SU-DHL-6 (cell line): ENCODE results near the gene GRM8.

Experiments used
- H2AFZ ChIP-seq: fragments of 200-600 bp; sonication (generic); 2 replicates; pipeline ENCODE4 v1.6.1; 2014; ENCODE audit warnings: low read depth, mild to moderate bottlenecking, moderate library complexity, mixed read lengths, antibody characterized with exemption, low read length; ENCODE audit not compliant: severe bottlenecking
- H3F3A ChIP-seq: fragments of 200-600 bp; shearing (Covaris generic); 2 replicates; pipeline ENCODE4 v1.6.0; 2016; ENCODE audit warnings: antibody characterized with exemption, mild to moderate bottlenecking; ENCODE audit not compliant: insufficient read depth
- H3K27ac ChIP-seq: fragments of 200-600 bp; sonication (generic); 2 replicates; pipeline ENCODE4 v1.5.1; 2016; ENCODE audit warnings: low read depth, mild to moderate bottlenecking, low read length, moderate library complexity, mixed read lengths
- H3K27me3 ChIP-seq: fragments of 200-600 bp; sonication (generic), shearing (Covaris generic); 2 replicates; pipeline ENCODE4 v1.6.0; 2014; ENCODE audit warnings: mild to moderate bottlenecking, low read length
- H3K36me3 ChIP-seq: fragments of 200-600 bp; sonication (generic); 2 replicates; pipeline ENCODE4 v1.6.1; 2014; ENCODE audit warnings: mild to moderate bottlenecking, low read length, mixed read lengths
- H3K4me2 ChIP-seq: fragments of 300-600, 200-600 bp; shearing (Covaris generic), sonication (generic); 2 replicates; pipeline ENCODE4 v1.6.0; 2014; ENCODE audit warnings: low read length, low read depth, mild to moderate bottlenecking; ENCODE audit not compliant: poor library complexity, severe bottlenecking
- H3K4me3 ChIP-seq: fragments of 200-600 bp; sonication (generic); 2 replicates; pipeline ENCODE4 v1.5.1; 2014; ENCODE audit warnings: antibody characterized with exemption, low read length, mild to moderate bottlenecking, mixed read lengths; ENCODE audit not compliant: insufficient read depth, poor library complexity, severe bottlenecking
- H3K79me2 ChIP-seq: fragments of 200-600 bp; sonication (generic); 2 replicates; pipeline ENCODE4 v1.6.1; 2014; ENCODE audit warnings: mild to moderate bottlenecking, low read length, moderate library complexity; ENCODE audit not compliant: insufficient read depth
- H3K9ac ChIP-seq: fragments of 200-600 bp; sonication (generic); 2 replicates; pipeline ENCODE4 v1.7.0; 2014; ENCODE audit warnings: mild to moderate bottlenecking, low read length
- H3K9me2 ChIP-seq: fragments of 200-600 bp; sonication (generic); replicated peaks from 2 replicates; pipeline ENCODE4 v1.6.1; 2014; ENCODE audit warnings: low read length; ENCODE audit not compliant: insufficient read depth
- H3K9me3 ChIP-seq: fragments of 200-600 bp; sonication (generic); 2 replicates; pipeline ENCODE4 v1.6.1; 2014; ENCODE audit warnings: low read length, mixed read lengths; ENCODE audit not compliant: insufficient read depth
- H4K20me1 ChIP-seq: fragments of 200-600 bp; sonication (generic); 2 replicates; pipeline ENCODE4 v1.6.1; 2014; ENCODE audit warnings: low read depth, mild to moderate bottlenecking, antibody characterized with exemption, low read length, moderate library complexity, mixed read lengths
- CTCF ChIP-seq: fragments of 200-600 bp; sonication (generic); IDR thresholded peaks from one replicate; pipeline ENCODE4 v1.5.1; 2017; ENCODE audit warnings: antibody characterized with exemption, mild to moderate bottlenecking, low read length, moderate library complexity; ENCODE audit not compliant: insufficient read depth, poor library complexity, severe bottlenecking
- EZH2phosphoT487 ChIP-seq: fragments of 200-600 bp; sonication (generic), shearing (Covaris generic); conservative IDR thresholded peaks from 2 replicates; pipeline ENCODE4 v1.6.1; 2018; ENCODE audit warnings: mild to moderate bottlenecking, antibody characterized with exemption, low read length, moderate library complexity, mixed read lengths

The GRM8 gene

DNA sequence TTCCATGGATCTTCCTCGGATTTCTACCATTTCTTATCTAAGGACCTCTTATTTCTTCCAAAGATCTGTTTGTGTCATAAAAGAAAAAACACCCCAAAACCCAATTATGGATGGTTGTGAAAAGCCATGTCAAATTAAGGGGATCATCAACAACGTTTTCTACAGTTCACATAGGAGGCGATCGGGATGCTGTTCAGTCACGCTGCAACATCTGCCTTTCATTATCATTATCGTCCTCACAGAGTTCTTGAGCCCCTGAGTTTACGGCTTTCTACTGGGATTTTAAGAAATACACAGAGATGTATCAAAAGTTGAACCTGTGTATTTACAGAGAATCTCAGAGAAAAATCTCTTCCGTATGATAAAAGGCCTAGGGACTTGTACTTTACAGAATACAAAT is 101.4 kb downstream of the GRM8 start:
- Histone ChIP-seq H3K79me2 (no peaks in the 10 kb centered on the region), H3F3A (no peaks in the 10 kb centered on the region), H3K9ac (no peak overlapping the region), H3K9me3 (no peaks in the 10 kb centered on the region), H2AFZ (no peak overlapping the region), H3K27ac (no peak overlapping the region), H3K36me3 (no peaks in the 10 kb centered on the region), H4K20me1 (no peaks in the 10 kb centered on the region), H3K27me3 (no peaks in the 10 kb centered on the region), H3K9me2 (no peaks in the 10 kb centered on the region), H3K4me3 (no peak overlapping the region), H3K4me2 (no peak overlapping the region)
- TF ChIP-seq EZH2phosphoT487, result no peak
- TF ChIP-seq CTCF, result no peak

DNA sequence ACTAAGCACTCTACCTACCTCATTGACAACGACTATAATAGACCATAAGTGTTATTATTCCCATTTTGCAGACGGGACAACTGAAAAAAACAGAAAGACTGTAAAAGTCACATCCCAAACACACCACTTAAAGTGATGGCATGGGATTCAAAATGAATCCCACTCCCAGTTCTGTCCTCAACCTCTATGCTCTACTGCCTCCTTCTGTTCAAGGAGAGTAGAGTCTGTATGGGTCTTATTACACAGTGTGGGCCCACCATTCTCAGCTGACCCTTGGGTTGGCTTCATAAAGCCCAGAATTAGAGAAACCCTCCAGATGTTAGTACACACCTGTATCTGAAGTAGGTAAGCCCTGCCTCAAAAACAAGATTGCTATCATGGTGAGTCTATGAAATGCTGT is 102.2 kb downstream of the GRM8 start:
- Histone ChIP-seq H3K27me3 (no peaks in the 10 kb centered on the region), H4K20me1 (no peaks in the 10 kb centered on the region), H3K4me3 (no peak overlapping the region), H3F3A (no peaks in the 10 kb centered on the region), H3K27ac (no peak overlapping the region), H3K79me2 (no peaks in the 10 kb centered on the region), H3K36me3 (no peaks in the 10 kb centered on the region), H3K9ac (no peak overlapping the region), H3K9me3 (no peaks in the 10 kb centered on the region), H3K4me2 (no peak overlapping the region), H2AFZ (no peak overlapping the region), H3K9me2 (no peaks in the 10 kb centered on the region)
- no peak for TF ChIP-seq EZH2phosphoT487
- TF ChIP-seq CTCF, result no peak

GRCh38 chr7:127146746-127147536 is 105.8 kb downstream of the GRM8 start:
- no peaks in the 10 kb centered on the region for H3K79me2 ChIP-seq
- H3K9ac ChIP-seq, result no peak overlapping the region
- H3K27ac ChIP-seq, result no peak overlapping the region
- H3K4me2 ChIP-seq, result no peak overlapping the region
- no peaks in the 10 kb centered on the region for H3F3A ChIP-seq
- no peak overlapping the region for H3K4me3 ChIP-seq
- no peaks in the 10 kb centered on the region for H3K27me3 ChIP-seq
- H3K36me3 ChIP-seq, result no peaks in the 10 kb centered on the region
- TF ChIP-seq EZH2phosphoT487 (no peak), CTCF (no peak)
- no peaks in the 10 kb centered on the region for H3K9me2 ChIP-seq
- no peaks in the 10 kb centered on the region for H3K9me3 ChIP-seq
- no peak overlapping the region for H2AFZ ChIP-seq
- H4K20me1 ChIP-seq, result no peaks in the 10 kb centered on the region
